Fibroblast of lung (primary cell): ENCODE measurements around the gene CTBP2.

ENCODE experiments used
- CTCF ChIP-seq, 2 donors: IDR thresholded peaks in 1 of 2; conservative IDR thresholded peaks in 1 of 2; 1 replicate in 1 of 2; 2 replicates in 1 of 2; pipeline ENCODE4 v1.5.1; 2011 to 2012; ENCODE audit warnings: low read length in 2 of 2, control low read depth in 1 of 2, inconsistent platforms in 1 of 2, low read depth in 1 of 2, mild to moderate bottlenecking in 1 of 2
- EZH2 ChIP-seq: IDR thresholded peaks from 2 replicates; pipeline ENCODE4 v1.5.1; 2012; ENCODE audit warnings: low read length, control low read depth, mild to moderate bottlenecking; ENCODE audit errors: missing control alignments

GRCh38 chr10:125057158-125058001 lies 103.0 kb downstream of the CTBP2 start:
- TF ChIP-seq CTCF (conservative IDR thresholded peaks at IDR 0.05 in 1 of 2, IDR thresholded peaks at IDR 0.05 in 1 of 2; ENCODE audit: low read depth in 1 of 2, low read length in 2 of 2) (no peak), EZH2 (no peak)
